Calu3 (cell line): ENCODE measurements around the gene CPT1C. TPM values are rescaled to one million over a fixed set of nuclear protein-coding genes. Genes with fewer than 3 reads are reported as not detected.

Experiments used
- BruUV-seq: library from RNA; stranded (reverse); fragments of 400-500 nt; replicated peaks from 2 replicates; lab custom pipeline; 2021; lab: Mats Ljungman, UMichigan
- CTCF ChIA-PET: fragments of 300-600 bp; sonication (Branson Sonifier 250); formaldehyde crosslinking; loops from one replicate; lab custom pipeline; 2022; ENCODE audit warnings: antibody characterized with exemption; lab: Charles Lee
- DNase-seq: peaks from one replicate; pipeline ENCODE4 v3.0.0; 2022
- H3K27ac Mint-ChIP-seq: one replicate; pipeline ENCODE4 v1.8.0; 2022; ENCODE audit warnings: mixed read lengths; ENCODE audit not compliant: unreplicated experiment
- H3K27me3 Mint-ChIP-seq: one replicate; pipeline ENCODE4 v1.8.0; 2022; ENCODE audit warnings: mixed read lengths; ENCODE audit not compliant: unreplicated experiment
- H3K36me3 Mint-ChIP-seq: one replicate; pipeline ENCODE4 v1.8.0; 2022; ENCODE audit warnings: mild to moderate bottlenecking, moderate library complexity, mixed read lengths; ENCODE audit not compliant: insufficient read depth, unreplicated experiment
- H3K4me1 Mint-ChIP-seq: one replicate; pipeline ENCODE4 v1.8.0; 2022; ENCODE audit warnings: mild to moderate bottlenecking, low read depth, mixed read lengths; ENCODE audit not compliant: unreplicated experiment
- H3K4me3 Mint-ChIP-seq: one replicate; pipeline ENCODE4 v1.8.0; 2022; ENCODE audit warnings: mild to moderate bottlenecking, low read depth, moderate library complexity, mixed read lengths; ENCODE audit not compliant: unreplicated experiment
- H3K9me3 Mint-ChIP-seq: one replicate; pipeline ENCODE4 v1.8.0; 2022; ENCODE audit warnings: low read depth, mixed read lengths; ENCODE audit not compliant: unreplicated experiment
- intact Hi-C: fragments of 100-400 bp; cut with micrococcal nuclease; formaldehyde crosslinking; loops from one replicate; pipeline ENCODE4 v1.10.0; 2022; ENCODE audit not compliant: unreplicated experiment
- total RNA-seq: library from RNA; stranded (reverse); gene quantifications from 2 replicates; pipeline ENCODE4 v1.2.3, GENCODE V29; 2022
- TF ChIP-seq, protein P1 (sequence below): fragments of 200-600 bp; IDR thresholded peaks from one replicate; pipeline ENCODE4 v1.8.0; 2022; ENCODE audit warnings: antibody characterized with exemption; ENCODE audit not compliant: unreplicated experiment

Gene CPT1C
- total RNA-seq, 1 experiment from 2014 or later = 0.57 TPM

GRCh38 chr19:49686503-49687088 is 4.3 kb upstream of the CPT1C start:
- DNase-seq = no peak
- intact Hi-C loops = no loop called here
- Mint-ChIP-seq H3K4me1 (no peaks in the 10 kb centered on the region), H3K9me3 (no peaks in the 10 kb centered on the region), H3K4me3 (no peak overlapping the region), H3K27ac (peak overlapping the region; percentile 40), H3K36me3 (peaks cover 96% of the 10 kb centered on the region), H3K27me3 (no peaks in the 10 kb centered on the region)
- TF ChIP-seq, protein P1, sequence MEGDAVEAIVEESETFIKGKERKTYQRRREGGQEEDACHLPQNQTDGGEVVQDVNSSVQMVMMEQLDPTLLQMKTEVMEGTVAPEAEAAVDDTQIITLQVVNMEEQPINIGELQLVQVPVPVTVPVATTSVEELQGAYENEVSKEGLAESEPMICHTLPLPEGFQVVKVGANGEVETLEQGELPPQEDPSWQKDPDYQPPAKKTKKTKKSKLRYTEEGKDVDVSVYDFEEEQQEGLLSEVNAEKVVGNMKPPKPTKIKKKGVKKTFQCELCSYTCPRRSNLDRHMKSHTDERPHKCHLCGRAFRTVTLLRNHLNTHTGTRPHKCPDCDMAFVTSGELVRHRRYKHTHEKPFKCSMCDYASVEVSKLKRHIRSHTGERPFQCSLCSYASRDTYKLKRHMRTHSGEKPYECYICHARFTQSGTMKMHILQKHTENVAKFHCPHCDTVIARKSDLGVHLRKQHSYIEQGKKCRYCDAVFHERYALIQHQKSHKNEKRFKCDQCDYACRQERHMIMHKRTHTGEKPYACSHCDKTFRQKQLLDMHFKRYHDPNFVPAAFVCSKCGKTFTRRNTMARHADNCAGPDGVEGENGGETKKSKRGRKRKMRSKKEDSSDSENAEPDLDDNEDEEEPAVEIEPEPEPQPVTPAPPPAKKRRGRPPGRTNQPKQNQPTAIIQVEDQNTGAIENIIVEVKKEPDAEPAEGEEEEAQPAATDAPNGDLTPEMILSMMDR = no peak
- no TSS peak for BruUV-seq
- CTCF ChIA-PET = interaction anchor here (0.5 to 0.6 kb wide), 2 partner anchors 9 to 10 kb away, joined by 3 to 6 read pairs; no protein-coding TSS in a partner anchor

DNA sequence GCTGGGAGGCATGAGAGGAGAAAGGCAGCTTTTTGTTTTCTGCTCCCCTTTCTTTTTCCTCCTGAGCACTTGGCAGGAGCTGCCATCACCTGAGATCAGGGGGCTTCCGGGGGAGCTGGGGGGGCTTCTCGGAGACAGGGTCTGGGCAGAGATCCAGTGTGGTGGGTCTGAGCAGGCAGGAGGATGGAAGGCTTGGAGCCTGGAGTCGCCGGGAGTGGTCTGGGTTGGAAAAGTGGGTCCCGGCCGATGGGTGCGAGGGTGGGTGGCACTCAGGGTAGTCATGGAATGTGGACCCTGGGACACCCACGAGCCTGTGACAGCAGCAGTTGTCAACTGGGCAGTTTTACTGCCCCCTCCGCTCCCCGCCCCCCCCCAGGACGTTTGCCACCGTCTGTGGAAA is 3.8 kb upstream of the CPT1C start:
- Mint-ChIP-seq H3K36me3 (peaks cover 95% of the 10 kb centered on the region), H3K9me3 (no peaks in the 10 kb centered on the region), H3K27me3 (no peaks in the 10 kb centered on the region), H3K27ac (peak overlapping the region; percentile 40), H3K4me3 (no peak overlapping the region), H3K4me1 (no peaks in the 10 kb centered on the region)
- BruUV-seq = no TSS peak
- intact Hi-C loops = no loop called here
- CTCF ChIA-PET = interaction anchor here (0.6 kb wide), 1 partner anchor 11 kb away, joined by 3 read pairs; no protein-coding TSS in a partner anchor
- DNase-seq = no peak
- TF ChIP-seq, protein P1 = no peak

GRCh38 chr19:49687566-49688316 is 3.2 kb upstream of the CPT1C start:
- H3K27ac Mint-ChIP-seq = peak overlapping the region; percentile 40
- peaks cover 95% of the 10 kb centered on the region for H3K36me3 Mint-ChIP-seq
- CTCF ChIA-PET = no interaction called here
- TF ChIP-seq, protein P1 = no peak
- no peak overlapping the region for H3K4me3 Mint-ChIP-seq
- H3K4me1 Mint-ChIP-seq = no peaks in the 10 kb centered on the region
- intact Hi-C loops = no loop called here
- H3K9me3 Mint-ChIP-seq = no peaks in the 10 kb centered on the region
- BruUV-seq = no TSS peak
- DNase-seq = no peak
- H3K27me3 Mint-ChIP-seq = no peaks in the 10 kb centered on the region

GRCh38 chr19:49688531-49689132 is 2.3 kb upstream of the CPT1C start:
- Mint-ChIP-seq H3K4me3 (no peak overlapping the region), H3K36me3 (peaks cover 87% of the 10 kb centered on the region), H3K27me3 (no peaks in the 10 kb centered on the region), H3K27ac (no peak overlapping the region), H3K4me1 (no peaks in the 10 kb centered on the region), H3K9me3 (no peaks in the 10 kb centered on the region)
- CTCF ChIA-PET = interaction anchor here (0.6 kb wide), 1 partner anchor 170 kb away, joined by 3 read pairs; no protein-coding TSS in a partner anchor
- TF ChIP-seq, protein P1 = no peak
- no TSS peak for BruUV-seq
- DNase-seq = no peak
- intact Hi-C loops = no loop called here
